Measurements from ENCODE around the gene RAPGEF6. TPM values are rescaled to one million over a fixed set of nuclear protein-coding genes. Genes with fewer than 3 reads are reported as not detected.
"Not testable (repeated sequence)": the region's sequence is repeated elsewhere in the genome, so short reads cannot be mapped to it uniquely, and the experiment has no call there.

Gene RAPGEF6
- total and polyA plus RNA-seq, 8 donors = 1.4 to 43.9 (median 18.1) TPM

- intact Hi-C loops (cut with DNase I; ENCODE audit: low total_unique reads) = no loop called here
- no peaks in the 10 kb centered on the region for H3K27me3 ChIP-seq
- no peaks in the 10 kb centered on the region for H3K9me3 ChIP-seq
- H3K36me3 ChIP-seq = peaks cover 0 to 8% (median 7%) of the 10 kb centered on the region in 4 donors
- WGBS, 5 donors = 90 to 97% (median 95%) methylated on average over 4 of the region's 4 CpGs
- H3K4me3 ChIP-seq = no peak overlapping the region
- no peak for DNase-seq
- TF ChIP-seq POLR2AphosphoS5 (IDR thresholded peaks at IDR 0.05) (no peak), EP300 (IDR thresholded peaks at IDR 0.05) (no peak), POLR2A (IDR thresholded peaks at IDR 0.05) (no peak)
- TF ChIP-seq, protein P1, sequence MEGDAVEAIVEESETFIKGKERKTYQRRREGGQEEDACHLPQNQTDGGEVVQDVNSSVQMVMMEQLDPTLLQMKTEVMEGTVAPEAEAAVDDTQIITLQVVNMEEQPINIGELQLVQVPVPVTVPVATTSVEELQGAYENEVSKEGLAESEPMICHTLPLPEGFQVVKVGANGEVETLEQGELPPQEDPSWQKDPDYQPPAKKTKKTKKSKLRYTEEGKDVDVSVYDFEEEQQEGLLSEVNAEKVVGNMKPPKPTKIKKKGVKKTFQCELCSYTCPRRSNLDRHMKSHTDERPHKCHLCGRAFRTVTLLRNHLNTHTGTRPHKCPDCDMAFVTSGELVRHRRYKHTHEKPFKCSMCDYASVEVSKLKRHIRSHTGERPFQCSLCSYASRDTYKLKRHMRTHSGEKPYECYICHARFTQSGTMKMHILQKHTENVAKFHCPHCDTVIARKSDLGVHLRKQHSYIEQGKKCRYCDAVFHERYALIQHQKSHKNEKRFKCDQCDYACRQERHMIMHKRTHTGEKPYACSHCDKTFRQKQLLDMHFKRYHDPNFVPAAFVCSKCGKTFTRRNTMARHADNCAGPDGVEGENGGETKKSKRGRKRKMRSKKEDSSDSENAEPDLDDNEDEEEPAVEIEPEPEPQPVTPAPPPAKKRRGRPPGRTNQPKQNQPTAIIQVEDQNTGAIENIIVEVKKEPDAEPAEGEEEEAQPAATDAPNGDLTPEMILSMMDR (IDR thresholded peaks at IDR 0.05) = no peak
- H3K4me1 ChIP-seq = peaks cover 0 to 38% (median 14%) of the 10 kb centered on the region in 4 donors
- no peak overlapping the region for H3K27ac ChIP-seq
Measured at GRCh38 chr5:131607418-131607817, 27.6 kb downstream of the RAPGEF6 start.

GRCh38 chr5:131605086-131605485, 29.9 kb downstream of the RAPGEF6 start:
- Histone ChIP-seq H3K9me3 (no peaks in the 10 kb centered on the region), H3K36me3 (peaks cover 0 to 20% (median 15%) of the 10 kb centered on the region in 4 donors), H3K4me3 (no peak overlapping the region), H3K27ac (no peak overlapping the region), H3K4me1 (peaks cover 0 to 31% (median 14%) of the 10 kb centered on the region in 4 donors), H3K27me3 (no peaks in the 10 kb centered on the region)
- DNase-seq = no peak
- WGBS, 5 donors = 89 to 94% (median 93%) methylated on average over 2 of the region's 2 CpGs
- intact Hi-C loops (cut with DNase I; ENCODE audit: low total_unique reads) = no loop called here
- no peak for TF ChIP-seq POLR2A (IDR thresholded peaks at IDR 0.05)
- TF ChIP-seq POLR2AphosphoS5 (IDR thresholded peaks at IDR 0.05) = no peak
- TF ChIP-seq, protein P1 (IDR thresholded peaks at IDR 0.05) = no peak
- TF ChIP-seq EP300 (IDR thresholded peaks at IDR 0.05) = no peak

- intact Hi-C loops (cut with DNase I; ENCODE audit: low total_unique reads) = no loop called here
- Histone ChIP-seq H3K9me3 (no peaks in the 10 kb centered on the region), H3K27ac (no peak overlapping the region), H3K27me3 (no peaks in the 10 kb centered on the region), H3K36me3 (peaks cover 0 to 13% (median 2%) of the 10 kb centered on the region in 4 donors), H3K4me3 (no peak overlapping the region), H3K4me1 (peaks cover 0 to 14% (median 9%) of the 10 kb centered on the region in 4 donors)
- TF ChIP-seq EP300 (IDR thresholded peaks at IDR 0.05) (no peak), POLR2A (IDR thresholded peaks at IDR 0.05) (no peak), POLR2AphosphoS5 (IDR thresholded peaks at IDR 0.05) (no peak)
- TF ChIP-seq, protein P1 (IDR thresholded peaks at IDR 0.05) = no peak
- WGBS, 5 donors = 87 to 93% (median 91%) methylated on average over 8 of the region's 8 CpGs
- no peak for DNase-seq
Measured at GRCh38 chr5:131595088-131596033, 39.7 kb downstream of the RAPGEF6 start.

DNA sequence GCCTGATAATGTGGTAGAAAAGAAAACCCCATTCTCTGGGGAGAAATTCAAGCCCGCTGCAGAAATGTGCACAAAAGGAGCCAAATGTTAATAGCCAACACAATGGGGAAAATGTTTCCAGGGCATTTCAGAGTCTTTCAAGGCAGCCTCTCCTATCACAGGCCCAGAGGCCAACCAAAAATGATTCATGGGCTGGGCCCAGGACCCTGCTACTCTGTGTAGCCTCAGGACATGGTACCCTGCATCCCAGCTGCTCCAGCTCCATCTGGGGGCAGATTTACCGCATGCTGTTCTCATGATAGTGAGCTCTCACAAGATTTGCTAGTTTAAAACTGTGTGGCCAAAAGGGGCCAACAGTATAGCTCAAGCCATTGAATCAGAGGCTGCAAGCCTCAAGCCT, 41.1 kb downstream of the RAPGEF6 start:
- Histone ChIP-seq H3K9me3 (no peaks in the 10 kb centered on the region), H3K27me3 (no peaks in the 10 kb centered on the region), H3K27ac (no peak overlapping the region), H3K4me1 (peaks cover 0 to 22% (median 11%) of the 10 kb centered on the region in 4 donors), H3K4me3 (no peak overlapping the region), H3K36me3 (peaks cover 0 to 5% (median 0%) of the 10 kb centered on the region in 4 donors)
- 91 to 99% (median 96%) methylated on average over 2 of the region's 2 CpGs for WGBS, 5 donors
- intact Hi-C loops (cut with DNase I; ENCODE audit: low total_unique reads) = no loop called here
- DNase-seq = no peak
- TF ChIP-seq POLR2A (IDR thresholded peaks at IDR 0.05) = no peak
- TF ChIP-seq, protein P1 (IDR thresholded peaks at IDR 0.05) = no peak
- TF ChIP-seq POLR2AphosphoS5 (IDR thresholded peaks at IDR 0.05) = no peak
- no peak for TF ChIP-seq EP300 (IDR thresholded peaks at IDR 0.05)

- DNase-seq = not testable (repeated sequence)
- 75 to 85% (median 81%) methylated on average over 2 of the region's 2 CpGs for WGBS, 5 donors
Measured at GRCh38 chr5:131593436-131593835, 41.6 kb downstream of the RAPGEF6 start.

More at GRCh38 chr5:131593436-131593835, 41.6 kb downstream of the RAPGEF6 start:
- H3K4me3 ChIP-seq; H3K27me3 ChIP-seq; H3K9me3 ChIP-seq; intact Hi-C loops (cut with DNase I; ENCODE audit: low total_unique reads); H3K36me3 ChIP-seq; H3K27ac ChIP-seq: not testable (repeated sequence)
- H3K4me1 ChIP-seq = peaks cover 0 to 22% (median 11%) of the 10 kb centered on the region in 4 donors
